ENCODE data around the gene GRIK1. TPM values are rescaled to one million over a fixed set of nuclear protein-coding genes. Genes with fewer than 3 reads are reported as not detected.
"Not testable (repeated sequence)": the region's sequence is repeated elsewhere in the genome, so short reads cannot be mapped to it uniquely, and the experiment has no call there.

Gene GRIK1
- total RNA-seq, 2 experiments from 2014 or later: not detected

DNA sequence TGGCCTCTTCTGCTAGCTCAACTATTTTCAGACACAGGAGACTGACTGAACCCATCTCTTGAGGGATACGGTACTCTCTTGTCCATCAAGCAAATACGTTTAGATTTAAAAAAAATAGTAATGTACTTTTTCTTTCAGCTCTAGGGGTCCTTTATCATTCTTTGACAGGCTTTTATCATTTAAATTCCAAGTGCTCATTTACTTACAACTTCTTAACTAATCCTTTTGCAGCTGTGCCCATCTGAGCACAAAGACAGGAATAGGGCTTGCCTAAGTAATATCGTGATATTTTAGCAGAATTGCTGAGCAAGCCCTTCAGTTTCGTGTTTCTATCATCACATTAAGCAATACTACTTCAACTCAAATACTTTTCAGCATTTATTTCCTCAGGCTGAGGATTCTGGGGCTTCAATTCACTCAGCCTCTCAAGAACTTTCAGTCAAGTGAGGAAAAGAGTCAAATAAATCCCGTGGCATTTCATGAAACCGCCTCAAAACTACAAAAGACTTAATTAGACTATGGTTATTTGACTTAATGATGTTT, 323.5 kb downstream of the GRIK1 start:
- CTCF ChIA-PET: no interaction called here
- Mint-ChIP-seq H3K36me3 (ENCODE audit: low read depth) (no peaks in the 10 kb centered on the region), H3K4me1 (no peaks in the 10 kb centered on the region), H3K27me3 (no peaks in the 10 kb centered on the region), H3K27ac (no peak overlapping the region), H3K4me3 (no peak overlapping the region), H3K9me3 (peaks cover 3% of the 10 kb centered on the region)
- POLR2A ChIA-PET: no interaction called here
- no peak for DNase-seq

DNA sequence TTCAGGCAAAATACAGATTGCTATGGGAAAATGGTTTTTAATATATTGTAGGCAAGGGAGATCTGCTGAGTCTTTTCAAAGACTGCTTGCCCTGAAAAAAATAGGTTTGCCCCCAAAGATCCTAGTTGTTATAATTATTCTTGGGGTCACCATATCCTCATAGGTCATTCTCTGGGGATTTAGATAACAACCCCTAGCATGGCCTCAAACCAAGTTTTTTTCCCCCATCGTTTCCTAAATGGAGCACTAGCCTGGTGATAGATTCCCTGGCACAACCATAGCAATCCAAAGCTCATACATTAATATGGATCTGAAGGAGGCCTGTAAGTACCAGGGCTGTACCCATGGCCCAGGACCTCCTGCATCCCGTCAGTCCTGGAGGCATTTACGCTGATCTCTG, 325.9 kb downstream of the GRIK1 start:
- Mint-ChIP-seq H3K4me3 (no peak overlapping the region), H3K27me3 (no peaks in the 10 kb centered on the region), H3K36me3 (ENCODE audit: low read depth) (no peaks in the 10 kb centered on the region), H3K4me1 (no peaks in the 10 kb centered on the region), H3K27ac (no peak overlapping the region), H3K9me3 (peaks cover 3% of the 10 kb centered on the region)
- CTCF ChIA-PET: no interaction called here
- no peak for DNase-seq
- POLR2A ChIA-PET: no interaction called here

DNA sequence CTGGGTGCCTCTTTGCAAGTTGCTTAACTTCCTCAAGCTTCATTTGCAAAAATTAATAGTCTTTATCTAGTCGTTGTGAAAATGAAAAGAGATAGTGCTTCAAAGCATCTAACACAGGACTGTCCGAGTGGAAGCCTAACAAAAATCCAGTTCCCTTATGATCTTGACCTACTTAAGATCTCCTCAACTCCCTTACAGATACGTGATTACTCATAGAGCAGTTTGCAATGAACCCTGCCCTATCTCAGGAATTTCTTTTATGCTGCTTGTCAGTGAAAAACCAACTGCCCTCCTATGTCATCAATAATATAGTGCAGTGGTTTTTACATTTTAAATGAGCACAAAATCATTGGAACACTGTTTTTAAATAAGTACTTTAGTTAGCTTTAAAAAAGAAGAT, 326.8 kb downstream of the GRIK1 start:
- Mint-ChIP-seq H3K4me3 (no peak overlapping the region), H3K27me3 (no peaks in the 10 kb centered on the region), H3K9me3 (peaks cover 3% of the 10 kb centered on the region), H3K36me3 (ENCODE audit: low read depth) (no peaks in the 10 kb centered on the region), H3K27ac (no peak overlapping the region), H3K4me1 (no peaks in the 10 kb centered on the region)
- ChIA-PET POLR2A (no interaction called here), CTCF (no interaction called here)
- DNase-seq: no peak

DNA sequence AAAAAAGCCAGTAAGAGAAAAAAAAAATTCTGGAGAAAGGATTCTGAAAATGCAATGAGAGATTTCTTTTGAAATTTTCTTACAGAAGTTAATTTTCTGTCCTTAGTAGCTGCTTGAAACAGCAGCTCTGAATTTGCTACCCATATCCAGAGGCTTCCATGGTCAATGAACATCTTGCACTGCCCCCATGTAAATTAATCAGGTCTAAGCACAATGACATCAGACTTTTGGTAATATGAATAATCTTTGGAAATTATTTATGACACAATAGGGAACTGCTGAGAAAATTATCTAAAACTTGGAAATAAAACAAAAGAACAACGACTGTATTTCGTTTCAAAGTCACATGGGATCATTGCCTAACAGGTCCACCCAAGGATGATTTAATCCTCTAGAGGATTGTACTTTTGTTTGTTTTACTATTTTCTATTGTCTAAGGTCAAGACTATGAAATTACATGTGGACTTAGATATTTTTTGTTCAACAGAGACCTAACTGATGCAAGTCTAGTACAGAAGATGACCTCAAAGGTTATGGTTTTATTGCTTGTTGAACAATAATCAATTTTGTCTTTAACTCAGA, 328.9 kb downstream of the GRIK1 start:
- CTCF ChIA-PET: no interaction called here
- Mint-ChIP-seq H3K27ac (no peak overlapping the region), H3K4me3 (no peak overlapping the region), H3K27me3 (no peaks in the 10 kb centered on the region), H3K4me1 (no peaks in the 10 kb centered on the region), H3K9me3 (peaks cover 2% of the 10 kb centered on the region), H3K36me3 (ENCODE audit: low read depth) (no peaks in the 10 kb centered on the region)
- DNase-seq: no peak
- POLR2A ChIA-PET: no interaction called here

DNA sequence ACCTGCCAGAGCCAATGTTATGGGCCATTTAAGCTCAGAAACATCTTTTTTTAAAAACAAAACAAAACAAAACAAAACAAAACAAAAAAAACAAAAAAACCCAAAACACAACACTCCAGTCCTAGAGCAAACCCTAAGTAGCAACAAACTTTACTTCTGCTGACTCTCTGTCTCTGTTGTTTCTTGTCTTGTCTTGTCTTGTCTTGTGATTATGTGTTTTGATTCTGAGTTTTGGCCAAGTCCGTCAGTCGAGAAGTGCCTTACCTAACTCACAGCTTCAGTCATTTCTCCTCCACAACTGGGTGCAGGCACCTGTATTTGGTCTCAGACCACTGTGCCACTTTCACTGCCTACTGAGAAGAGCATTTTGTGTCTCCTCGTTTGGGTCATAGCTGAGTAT, 333.2 kb downstream of the GRIK1 start:
- DNase-seq: no peak
- H3K27ac Mint-ChIP-seq: no peak overlapping the region
- no peak overlapping the region for H3K4me3 Mint-ChIP-seq
- H3K9me3 Mint-ChIP-seq: no peaks in the 10 kb centered on the region
- POLR2A ChIA-PET: no interaction called here
- no peaks in the 10 kb centered on the region for H3K36me3 Mint-ChIP-seq (ENCODE audit: low read depth)
- CTCF ChIA-PET: no interaction called here
- no peaks in the 10 kb centered on the region for H3K4me1 Mint-ChIP-seq
- H3K27me3 Mint-ChIP-seq: no peaks in the 10 kb centered on the region

DNA sequence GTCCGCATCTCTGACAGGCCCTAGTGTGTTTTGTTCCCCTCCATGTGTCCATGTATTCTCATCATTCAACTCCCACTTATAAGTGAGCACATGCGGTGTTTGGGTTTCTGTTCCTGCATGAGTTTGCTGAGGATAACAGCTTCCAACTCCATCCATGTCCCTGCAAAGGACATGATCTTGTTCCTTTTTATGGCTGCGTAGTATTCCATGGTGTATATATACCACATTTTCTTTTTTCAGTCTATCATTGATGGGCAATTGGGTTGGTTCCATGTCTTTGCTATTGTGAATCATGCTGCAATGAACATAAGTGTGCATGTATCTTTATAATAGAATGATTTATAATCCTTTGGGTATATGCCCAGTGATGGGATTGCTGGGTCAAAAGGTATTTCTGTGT, 334.6 kb downstream of the GRIK1 start:
- H3K27me3 Mint-ChIP-seq; H3K4me3 Mint-ChIP-seq; H3K27ac Mint-ChIP-seq; H3K9me3 Mint-ChIP-seq; H3K4me1 Mint-ChIP-seq; CTCF ChIA-PET; H3K36me3 Mint-ChIP-seq (ENCODE audit: low read depth); POLR2A ChIA-PET; DNase-seq: not testable (repeated sequence)

DNA sequence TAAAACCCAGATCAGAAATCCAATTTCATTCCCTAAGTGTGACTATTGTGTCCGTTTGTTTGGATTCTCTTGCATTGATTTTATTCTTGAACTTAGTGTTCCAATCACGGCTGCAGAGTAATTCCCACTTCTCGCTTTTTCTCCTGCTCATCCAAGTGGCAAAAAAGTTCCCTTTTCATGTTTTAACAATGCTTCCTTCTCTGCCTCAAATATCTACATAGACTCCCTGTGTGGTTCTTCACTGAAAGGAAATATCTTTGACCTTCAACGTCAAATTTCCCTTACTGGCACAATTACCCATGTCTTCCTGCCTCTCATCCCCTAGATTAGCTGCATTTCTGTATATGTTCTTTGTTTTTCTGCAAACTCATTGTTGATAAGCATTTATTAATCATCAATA, 335.7 kb downstream of the GRIK1 start:
- Mint-ChIP-seq H3K27me3 (no peaks in the 10 kb centered on the region), H3K4me1 (no peaks in the 10 kb centered on the region), H3K27ac (no peak overlapping the region), H3K9me3 (no peaks in the 10 kb centered on the region), H3K36me3 (ENCODE audit: low read depth) (no peaks in the 10 kb centered on the region), H3K4me3 (no peak overlapping the region)
- ChIA-PET POLR2A (no interaction called here), CTCF (no interaction called here)
- no peak for DNase-seq

DNA sequence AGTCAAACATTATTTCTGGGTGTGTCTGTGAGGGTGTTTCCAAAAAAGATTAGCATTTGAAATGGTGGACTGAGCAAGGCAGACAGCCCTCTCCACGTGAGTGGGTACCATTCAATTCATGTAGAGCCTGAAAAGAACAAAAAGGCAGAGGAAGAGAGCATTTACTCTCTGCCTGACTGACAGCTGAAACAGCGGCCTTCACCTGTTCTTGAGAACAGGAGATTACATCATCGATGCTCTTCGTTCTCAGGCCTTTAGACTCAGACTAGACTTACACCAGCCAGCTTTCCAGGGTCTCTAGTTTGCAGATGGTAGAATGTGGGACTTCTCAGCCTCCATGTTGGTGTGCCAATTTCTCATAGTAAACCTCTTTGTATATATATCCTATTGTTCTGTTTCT, 338.7 kb downstream of the GRIK1 start:
- CTCF ChIA-PET: no interaction called here
- Mint-ChIP-seq H3K36me3 (ENCODE audit: low read depth) (no peaks in the 10 kb centered on the region), H3K27me3 (no peaks in the 10 kb centered on the region), H3K27ac (no peak overlapping the region), H3K4me1 (no peaks in the 10 kb centered on the region), H3K9me3 (no peaks in the 10 kb centered on the region), H3K4me3 (no peak overlapping the region)
- no peak for DNase-seq
- POLR2A ChIA-PET: no interaction called here

DNA sequence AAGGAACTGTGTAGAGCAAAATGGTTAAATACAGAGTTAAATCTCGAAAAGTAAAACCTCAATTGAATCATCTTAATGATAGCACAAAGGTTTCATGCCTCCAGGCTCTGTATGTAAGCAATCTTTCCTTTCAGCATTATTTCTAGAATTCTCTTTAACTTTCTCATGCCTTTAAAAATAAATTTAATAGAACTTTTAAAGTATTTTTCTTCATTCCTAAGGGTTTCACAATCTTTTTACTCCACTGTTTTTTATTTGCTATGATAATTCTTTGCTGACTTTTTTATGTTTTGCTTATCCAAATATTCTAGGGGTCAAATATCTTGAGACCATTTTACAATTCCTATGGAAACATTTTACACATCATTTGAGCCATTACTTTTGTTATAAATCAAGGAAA, 353.1 kb downstream of the GRIK1 start:
- DNase-seq: no peak
- Mint-ChIP-seq H3K9me3 (no peaks in the 10 kb centered on the region), H3K27ac (no peak overlapping the region), H3K27me3 (peaks cover 3% of the 10 kb centered on the region), H3K36me3 (ENCODE audit: low read depth) (no peaks in the 10 kb centered on the region), H3K4me1 (no peaks in the 10 kb centered on the region), H3K4me3 (no peak overlapping the region)
- CTCF ChIA-PET: no interaction called here
- POLR2A ChIA-PET: interaction anchor here (0.6 kb wide), 1 partner anchor 181 kb away, joined by 3 read pairs; no protein-coding TSS in a partner anchor

DNA sequence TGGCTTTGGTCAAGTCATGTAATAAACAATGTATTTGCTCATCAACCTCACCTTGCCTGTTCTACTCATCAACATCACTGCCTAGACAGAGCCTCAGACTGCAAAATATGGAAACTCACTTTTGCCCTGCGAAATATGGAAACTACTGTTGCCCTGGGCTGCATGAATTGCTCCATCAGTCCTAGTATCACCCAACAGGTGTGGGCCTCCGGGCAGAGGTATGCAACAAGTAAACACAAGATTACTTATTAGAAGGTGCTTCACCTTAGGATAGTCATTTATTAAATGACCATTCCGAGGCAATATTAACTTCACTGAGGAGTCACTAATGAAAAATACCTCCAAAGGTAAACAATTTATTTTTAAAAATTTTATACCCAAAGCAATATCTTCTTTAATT, 354.3 kb downstream of the GRIK1 start:
- Mint-ChIP-seq H3K9me3 (no peaks in the 10 kb centered on the region), H3K4me3 (no peak overlapping the region), H3K36me3 (ENCODE audit: low read depth) (no peaks in the 10 kb centered on the region), H3K27ac (no peak overlapping the region), H3K4me1 (no peaks in the 10 kb centered on the region), H3K27me3 (peaks cover 1% of the 10 kb centered on the region)
- DNase-seq: no peak
- ChIA-PET CTCF (no interaction called here), POLR2A (no interaction called here)

DNA sequence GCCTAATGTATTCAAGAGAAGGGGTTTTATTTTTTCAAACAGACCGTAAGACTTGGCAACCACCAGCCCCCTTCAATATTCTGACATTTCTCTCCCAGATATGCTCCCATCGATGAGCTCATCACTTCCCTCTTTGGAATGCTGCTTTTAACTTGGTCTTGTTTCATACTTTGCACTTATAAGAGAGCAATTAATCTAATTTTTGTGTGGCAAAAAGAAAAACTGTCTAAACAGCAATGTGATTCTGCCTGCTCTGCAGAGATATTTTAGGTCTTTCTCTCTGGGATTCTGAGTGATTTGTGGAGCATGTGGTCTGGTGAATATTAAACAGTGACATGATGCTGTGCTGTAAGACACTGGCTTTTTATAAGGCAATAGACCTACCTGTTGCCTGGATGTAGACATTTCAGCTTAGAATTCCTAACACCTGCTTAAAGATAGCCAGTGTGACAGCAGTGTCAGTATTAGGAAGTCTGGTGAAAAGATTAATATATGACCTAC, 356.3 kb downstream of the GRIK1 start:
- no peaks in the 10 kb centered on the region for H3K4me1 Mint-ChIP-seq
- POLR2A ChIA-PET: no interaction called here
- H3K4me3 Mint-ChIP-seq: no peak overlapping the region
- peaks cover 1% of the 10 kb centered on the region for H3K27me3 Mint-ChIP-seq
- no peak for DNase-seq
- H3K9me3 Mint-ChIP-seq: no peaks in the 10 kb centered on the region
- CTCF ChIA-PET: no interaction called here
- no peaks in the 10 kb centered on the region for H3K36me3 Mint-ChIP-seq (ENCODE audit: low read depth)
- no peak overlapping the region for H3K27ac Mint-ChIP-seq

DNA sequence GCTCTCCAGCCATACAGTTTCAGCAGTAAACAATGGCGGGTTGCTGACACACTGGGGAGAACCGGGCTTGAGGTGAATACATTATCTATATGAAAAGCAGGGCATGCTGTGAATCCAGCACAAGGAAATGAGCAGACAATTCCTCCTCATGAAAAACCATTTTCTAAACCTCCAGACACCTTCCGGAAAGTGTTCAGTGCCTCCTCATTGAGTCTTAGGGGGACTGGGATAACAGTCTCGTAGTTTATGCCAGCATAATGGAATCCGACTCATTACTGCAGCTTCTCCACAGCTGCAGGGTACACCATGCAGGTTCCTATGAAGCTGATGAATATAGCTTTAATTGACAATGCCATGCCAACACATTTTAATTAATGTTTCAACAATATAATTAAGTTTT, 356.9 kb downstream of the GRIK1 start:
- Mint-ChIP-seq H3K27ac (no peak overlapping the region), H3K36me3 (ENCODE audit: low read depth) (no peaks in the 10 kb centered on the region), H3K4me3 (no peak overlapping the region), H3K9me3 (no peaks in the 10 kb centered on the region), H3K4me1 (no peaks in the 10 kb centered on the region), H3K27me3 (peaks cover 1% of the 10 kb centered on the region)
- DNase-seq: no peak
- POLR2A ChIA-PET: no interaction called here
- CTCF ChIA-PET: no interaction called here

DNA sequence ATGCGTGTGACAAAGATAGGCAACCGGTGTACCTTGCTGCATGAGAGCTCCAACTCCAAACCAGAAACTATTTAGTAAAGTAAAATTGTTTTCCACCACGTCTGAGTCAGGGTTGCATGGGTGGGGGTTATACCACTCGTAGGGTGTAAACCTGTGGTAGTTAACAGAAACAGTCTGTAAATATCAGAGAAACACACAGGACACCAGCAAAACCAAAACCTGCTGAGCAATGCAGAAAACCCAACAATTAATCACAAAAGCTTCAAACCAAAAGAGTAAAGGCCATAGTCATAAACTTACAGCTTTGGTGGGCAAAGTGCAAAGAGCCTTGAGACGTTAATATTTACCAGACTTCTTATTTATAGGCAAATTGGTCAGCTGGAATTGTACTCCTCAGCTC, 358.4 kb downstream of the GRIK1 start:
- no peak overlapping the region for H3K27ac Mint-ChIP-seq
- no peaks in the 10 kb centered on the region for H3K27me3 Mint-ChIP-seq
- no peak overlapping the region for H3K4me3 Mint-ChIP-seq
- POLR2A ChIA-PET: no interaction called here
- DNase-seq: no peak
- CTCF ChIA-PET: no interaction called here
- no peaks in the 10 kb centered on the region for H3K36me3 Mint-ChIP-seq (ENCODE audit: low read depth)
- H3K9me3 Mint-ChIP-seq: no peaks in the 10 kb centered on the region
- H3K4me1 Mint-ChIP-seq: no peaks in the 10 kb centered on the region

DNA sequence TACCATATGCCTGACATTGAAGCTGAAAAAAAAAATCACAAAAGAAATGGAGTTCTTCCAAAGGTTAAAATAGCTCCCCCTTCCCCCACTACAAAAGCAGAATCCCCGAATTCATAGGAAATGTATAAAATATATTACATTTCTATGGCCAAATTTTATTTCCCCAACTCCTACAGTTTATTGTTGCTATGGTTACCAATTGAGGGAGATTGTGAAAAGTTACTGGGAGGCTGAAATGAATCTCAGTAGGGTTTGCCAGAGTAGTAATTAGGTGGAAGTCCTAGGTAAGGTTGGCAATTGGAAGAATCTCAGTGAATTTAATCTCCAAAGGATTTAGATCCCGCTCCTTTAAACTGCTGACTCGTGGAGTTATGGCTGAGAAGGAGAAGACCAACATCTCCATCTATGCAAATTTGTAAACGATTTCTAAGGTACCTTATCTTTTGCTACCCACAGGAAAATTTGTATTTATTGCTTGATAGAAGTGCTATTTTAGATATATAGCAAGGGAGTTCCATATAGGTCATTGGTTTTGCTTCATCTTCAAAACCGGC, 359.0 kb downstream of the GRIK1 start:
- Mint-ChIP-seq H3K36me3 (ENCODE audit: low read depth) (no peaks in the 10 kb centered on the region), H3K4me1 (no peaks in the 10 kb centered on the region), H3K27ac (no peak overlapping the region), H3K4me3 (no peak overlapping the region), H3K27me3 (no peaks in the 10 kb centered on the region), H3K9me3 (no peaks in the 10 kb centered on the region)
- ChIA-PET POLR2A (no interaction called here), CTCF (no interaction called here)
- DNase-seq: no peak

Data from activated CD4-positive, alpha-beta memory T cell treated with anti-CD3 and anti-CD28 coated beads, Interleukin-2, amount 10 ng/mL, durations not matched to agents 7 days and 5 days (primary cell).